Activated CD8-positive, alpha-beta memory T cell treated with anti-CD3 and anti-CD28 coated beads, Interleukin-2, amount 10 ng/mL, durations not matched to agents 7 days and 5 days (primary cell): ENCODE measurements around the gene AGFG1. TPM values are rescaled to one million over a fixed set of nuclear protein-coding genes. Genes with fewer than 3 reads are reported as not detected.
"Not testable (repeated sequence)": the region's sequence is repeated elsewhere in the genome, so short reads cannot be mapped to it uniquely, and the experiment has no call there.

Experiments
- ATAC-seq: fragments of 150-1000 bp; cut with Tn5 transposase; one replicate; pipeline ENCODE4 v1.10.0; 2021; ENCODE audit warnings: moderate library complexity
- CTCF ChIA-PET: fragments of 350-600 bp; sonication (Branson Sonifier 250); formaldehyde crosslinking; loops from one replicate; lab custom pipeline; 2021; ENCODE audit warnings: antibody characterized with exemption; lab: Charles Lee
- DNase-seq: peaks from one replicate; pipeline ENCODE4 v3.0.0-alpha.2; 2020
- H3K27ac Mint-ChIP-seq: one replicate; pipeline ENCODE4 v1.8.0; 2021; ENCODE audit warnings: mild to moderate bottlenecking, mixed read lengths
- H3K27me3 Mint-ChIP-seq: one replicate; pipeline ENCODE4 v1.8.0; 2021; ENCODE audit warnings: mixed read lengths
- H3K36me3 Mint-ChIP-seq: one replicate; pipeline ENCODE4 v1.8.0; 2021; ENCODE audit warnings: mild to moderate bottlenecking, mixed read lengths
- H3K4me1 Mint-ChIP-seq: one replicate; pipeline ENCODE4 v1.8.0; 2021; ENCODE audit warnings: mixed read lengths
- H3K4me3 Mint-ChIP-seq: one replicate; pipeline ENCODE4 v1.8.0; 2021; ENCODE audit warnings: mild to moderate bottlenecking, moderate library complexity, mixed read lengths
- H3K9me3 Mint-ChIP-seq: one replicate; pipeline ENCODE4 v1.8.0; 2022; ENCODE audit warnings: low read depth, mixed read lengths
- total RNA-seq, 2 experiments: library from RNA; stranded (reverse); gene quantifications; one replicate each; pipeline ENCODE4 v1.2.3, GENCODE V29; 2021

The AGFG1 gene
- total RNA-seq, 2 experiments from 2014 or later, result 56.4 to 94.9 TPM

GRCh38 chr2:227511239-227511930, 39.4 kb downstream of the AGFG1 start:
- ATAC-seq (no peak), DNase-seq (no peak)
- H3K27ac Mint-ChIP-seq, result no peak overlapping the region
- H3K27me3 Mint-ChIP-seq, result no peaks in the 10 kb centered on the region
- CTCF ChIA-PET, result no interaction called here
- H3K4me1 Mint-ChIP-seq, result peaks cover 17% of the 10 kb centered on the region
- H3K9me3 Mint-ChIP-seq, result no peaks in the 10 kb centered on the region
- H3K4me3 Mint-ChIP-seq, result no peak overlapping the region
- H3K36me3 Mint-ChIP-seq, result peaks cover 7% of the 10 kb centered on the region

GRCh38 chr2:227511955-227512354, 40.0 kb downstream of the AGFG1 start:
- DNase-seq, result no peak
- H3K9me3 Mint-ChIP-seq, result no peaks in the 10 kb centered on the region
- ATAC-seq, result no peak
- peaks cover 6% of the 10 kb centered on the region for H3K36me3 Mint-ChIP-seq
- no peak overlapping the region for H3K27ac Mint-ChIP-seq
- CTCF ChIA-PET, result no interaction called here
- H3K27me3 Mint-ChIP-seq, result no peaks in the 10 kb centered on the region
- H3K4me1 Mint-ChIP-seq, result peaks cover 14% of the 10 kb centered on the region
- no peak overlapping the region for H3K4me3 Mint-ChIP-seq

- Mint-ChIP-seq H3K27ac (no peak overlapping the region), H3K4me3 (no peak overlapping the region), H3K27me3 (no peaks in the 10 kb centered on the region), H3K9me3 (no peaks in the 10 kb centered on the region), H3K36me3 (peaks cover 6% of the 10 kb centered on the region), H3K4me1 (peaks cover 14% of the 10 kb centered on the region)
- CTCF ChIA-PET, result no interaction called here
- ATAC-seq (no peak), DNase-seq (no peak)
Observed at GRCh38 chr2:227513113-227513512, 41.2 kb downstream of the AGFG1 start.

- Mint-ChIP-seq H3K27me3 (no peaks in the 10 kb centered on the region), H3K36me3 (peaks cover 14% of the 10 kb centered on the region), H3K27ac (no peak overlapping the region), H3K4me1 (peaks cover 5% of the 10 kb centered on the region), H3K9me3 (no peaks in the 10 kb centered on the region), H3K4me3 (no peak overlapping the region)
- no peak for ATAC-seq
- no peak for DNase-seq
- CTCF ChIA-PET, result no interaction called here
Observed at GRCh38 chr2:227515742-227516141, 43.8 kb downstream of the AGFG1 start.

- Mint-ChIP-seq H3K36me3 (peaks cover 15% of the 10 kb centered on the region), H3K4me3 (no peak overlapping the region), H3K9me3 (no peaks in the 10 kb centered on the region), H3K27me3 (no peaks in the 10 kb centered on the region), H3K27ac (no peak overlapping the region), H3K4me1 (peaks cover 5% of the 10 kb centered on the region)
- ATAC-seq, result no peak
- CTCF ChIA-PET, result no interaction called here
- DNase-seq, result no peak
Observed at GRCh38 chr2:227517724-227518123, 45.8 kb downstream of the AGFG1 start.

GRCh38 chr2:227518278-227518865, 46.4 kb downstream of the AGFG1 start:
- DNase-seq, H3K27ac Mint-ChIP-seq, ATAC-seq, H3K4me1 Mint-ChIP-seq, H3K9me3 Mint-ChIP-seq, CTCF ChIA-PET, H3K4me3 Mint-ChIP-seq, H3K27me3 Mint-ChIP-seq: not testable (repeated sequence)
- peaks cover 15% of the 10 kb centered on the region for H3K36me3 Mint-ChIP-seq

GRCh38 chr2:227521178-227521577, 49.2 kb downstream of the AGFG1 start:
- not testable (repeated sequence) for H3K27ac Mint-ChIP-seq, H3K27me3 Mint-ChIP-seq, H3K4me1 Mint-ChIP-seq, DNase-seq, H3K9me3 Mint-ChIP-seq, H3K4me3 Mint-ChIP-seq, ATAC-seq
- CTCF ChIA-PET, result interaction anchor here (1.5 kb wide), 1 partner anchor 245 kb away, joined by 3 read pairs; no protein-coding TSS in a partner anchor
- H3K36me3 Mint-ChIP-seq, result peaks cover 23% of the 10 kb centered on the region

- no peaks in the 10 kb centered on the region for H3K27me3 Mint-ChIP-seq
- DNase-seq (no peak), ATAC-seq (no peak)
- no peak overlapping the region for H3K4me3 Mint-ChIP-seq
- H3K36me3 Mint-ChIP-seq, result peaks cover 31% of the 10 kb centered on the region
- H3K27ac Mint-ChIP-seq, result no peak overlapping the region
- H3K4me1 Mint-ChIP-seq, result peaks cover 3% of the 10 kb centered on the region
- H3K9me3 Mint-ChIP-seq, result no peaks in the 10 kb centered on the region
- CTCF ChIA-PET, result no interaction called here
Observed at GRCh38 chr2:227524665-227525064, 52.7 kb downstream of the AGFG1 start.

- Mint-ChIP-seq H3K9me3 (no peaks in the 10 kb centered on the region), H3K4me3 (no peak overlapping the region), H3K36me3 (peaks cover 28% of the 10 kb centered on the region), H3K4me1 (peaks cover 2% of the 10 kb centered on the region), H3K27me3 (no peaks in the 10 kb centered on the region), H3K27ac (no peak overlapping the region)
- CTCF ChIA-PET, result no interaction called here
- DNase-seq (no peak), ATAC-seq (no peak)
Observed at GRCh38 chr2:227527351-227527750, 55.4 kb downstream of the AGFG1 start.

GRCh38 chr2:227528803-227529202, 56.8 kb downstream of the AGFG1 start:
- H3K27me3 Mint-ChIP-seq, result no peaks in the 10 kb centered on the region
- H3K9me3 Mint-ChIP-seq, result no peaks in the 10 kb centered on the region
- CTCF ChIA-PET, result no interaction called here
- no peak for DNase-seq
- ATAC-seq, result no peak
- H3K27ac Mint-ChIP-seq, result no peak overlapping the region
- peaks cover 27% of the 10 kb centered on the region for H3K36me3 Mint-ChIP-seq
- H3K4me3 Mint-ChIP-seq, result no peak overlapping the region
- peaks cover 2% of the 10 kb centered on the region for H3K4me1 Mint-ChIP-seq

GRCh38 chr2:227529871-227530270, 57.9 kb downstream of the AGFG1 start:
- no peaks in the 10 kb centered on the region for H3K9me3 Mint-ChIP-seq
- peaks cover 22% of the 10 kb centered on the region for H3K36me3 Mint-ChIP-seq
- H3K4me3 Mint-ChIP-seq, result no peak overlapping the region
- CTCF ChIA-PET, result interaction anchor here (1.1 kb wide), 1 partner anchor 17 kb away, joined by 3 read pairs; no protein-coding TSS in a partner anchor
- H3K27me3 Mint-ChIP-seq, result no peaks in the 10 kb centered on the region
- H3K4me1 Mint-ChIP-seq, result peaks cover 4% of the 10 kb centered on the region
- DNase-seq, result no peak
- ATAC-seq, result no peak
- H3K27ac Mint-ChIP-seq, result no peak overlapping the region

GRCh38 chr2:227534714-227535113, 62.8 kb downstream of the AGFG1 start:
- no peaks in the 10 kb centered on the region for H3K9me3 Mint-ChIP-seq
- H3K27ac Mint-ChIP-seq, result no peak overlapping the region
- CTCF ChIA-PET, result interaction anchor here (0.8 kb wide), 1 partner anchor 52 kb away, joined by 3 read pairs; no protein-coding TSS in a partner anchor
- H3K27me3 Mint-ChIP-seq, result no peaks in the 10 kb centered on the region
- DNase-seq (no peak), ATAC-seq (no peak)
- no peak overlapping the region for H3K4me3 Mint-ChIP-seq
- H3K4me1 Mint-ChIP-seq, result peaks cover 4% of the 10 kb centered on the region
- H3K36me3 Mint-ChIP-seq, result peaks cover 34% of the 10 kb centered on the region

- Mint-ChIP-seq H3K4me1 (peaks cover 4% of the 10 kb centered on the region), H3K9me3 (peaks cover 5% of the 10 kb centered on the region), H3K27ac (no peak overlapping the region), H3K36me3 (peaks cover 47% of the 10 kb centered on the region), H3K4me3 (no peak overlapping the region), H3K27me3 (no peaks in the 10 kb centered on the region)
- DNase-seq, result no peak
- ATAC-seq, result no peak
- CTCF ChIA-PET, result no interaction called here
Observed at GRCh38 chr2:227536445-227536844, 64.5 kb downstream of the AGFG1 start.

GRCh38 chr2:227539465-227539956, 67.6 kb downstream of the AGFG1 start:
- ATAC-seq, result no peak
- H3K4me3 Mint-ChIP-seq, result no peak overlapping the region
- no peaks in the 10 kb centered on the region for H3K27me3 Mint-ChIP-seq
- no peak for DNase-seq
- H3K9me3 Mint-ChIP-seq, result peaks cover 5% of the 10 kb centered on the region
- H3K4me1 Mint-ChIP-seq, result peaks cover 4% of the 10 kb centered on the region
- CTCF ChIA-PET, result interaction anchor here (0.6 to 0.7 kb wide), 2 partner anchors 56 to 963 kb away, joined by 3 read pairs; no protein-coding TSS in a partner anchor
- peaks cover 66% of the 10 kb centered on the region for H3K36me3 Mint-ChIP-seq
- H3K27ac Mint-ChIP-seq, result no peak overlapping the region
